K562 (cell line): ENCODE measurements around the gene CHAF1A. TPM values are rescaled to one million over a fixed set of nuclear protein-coding genes. Genes with fewer than 3 reads are reported as not detected.

ENCODE experiments used
- ATAC-seq: fragments of 200-7000 bp; cut with Tn5 transposase; 3 replicates; pipeline ENCODE4 v1.9.1; 2020; ENCODE audit warnings: moderate library complexity
- BruUV-seq: library from RNA; stranded (reverse); fragments of 400-500 nt; replicated peaks from 2 replicates; lab custom pipeline; 2021; lab: Mats Ljungman, UMichigan
- CTCF ChIA-PET: fragments of 300-600 bp; formaldehyde crosslinking; extraction: SDS; loops from one replicate; lab custom pipeline; 2021; ENCODE audit warnings: low intra/inter-chr PET ratio; lab: Yijun Ruan, JAX
- POLR2A ChIA-PET: fragments of 300-600, 350-650 bp; sonication (Branson Sonifier 250); formaldehyde crosslinking; extraction: SDS; loops from one replicate; lab custom pipeline; 2021; ENCODE audit warnings: antibody characterized with exemption, inconsistent platforms; lab: Yijun Ruan, JAX
- DNase-seq, 4 experiments: peaks; one replicate each; pipeline versions ENCODE4 v3.0.0 to v3.0.0-alpha.2; 2011 to 2018; ENCODE audit warnings: low spot score in 3 of 4, mixed read lengths in 3 of 4; ENCODE audit errors: extremely low read depth in 1 of 4
- FAIRE-seq: peaks from 2 replicates; lab custom pipeline; 2011; peaks lifted over from hg19 to GRCh38; lab: Jason Lieb, UNC
- H2AFZ ChIP-seq: 2 replicates; pipeline ENCODE4 v1.6.0; 2011; ENCODE audit warnings: low read depth, low read length, control low read depth, inconsistent platforms
- H3K27ac ChIP-seq: fragments of 200-600 bp; 3 replicates; pipeline ENCODE4 v1.8.0; 2011; ENCODE audit warnings: low read depth, mild to moderate bottlenecking, control low read depth, inconsistent platforms, low read length, moderate library complexity, mixed read lengths; ENCODE audit errors: extremely low read depth
- H3K27me3 ChIP-seq, 2 experiments: fragments of 300-600 bp in 1 of 2; 2 replicates in 1 of 2; 3 replicates in 1 of 2; pipeline versions ENCODE4 v1.6.0 to v1.8.0; 2011; ENCODE audit warnings: inconsistent platforms in 2 of 2, low read length in 2 of 2, mild to moderate bottlenecking in 1 of 2, mixed read lengths in 1 of 2, moderate library complexity in 1 of 2; ENCODE audit not compliant: control insufficient read depth in 2 of 2, insufficient read depth in 2 of 2
- H3K36me3 ChIP-seq: fragments of 300-600 bp; 3 replicates; pipeline ENCODE4 v1.8.0; 2011; ENCODE audit warnings: mild to moderate bottlenecking, low read length, inconsistent platforms; ENCODE audit not compliant: control insufficient read depth, insufficient read depth
- H3K4me1 ChIP-seq, 2 experiments: fragments of 200-600 bp in 1 of 2; replicated peaks in 1 of 2; 2 replicates in 1 of 2; 3 replicates in 1 of 2; pipeline versions ENCODE4 v1.5.1 to v1.8.0; 2011; ENCODE audit warnings: inconsistent platforms in 2 of 2, low read length in 2 of 2, mild to moderate bottlenecking in 1 of 2, mixed read lengths in 1 of 2, moderate library complexity in 1 of 2; ENCODE audit not compliant: control insufficient read depth in 2 of 2, insufficient read depth in 2 of 2
- H3K4me2 ChIP-seq: 2 replicates; pipeline ENCODE4 v1.6.1; 2011; ENCODE audit warnings: low read length, control low read depth, inconsistent platforms, mixed read lengths; ENCODE audit not compliant: insufficient read depth
- H3K4me3 ChIP-seq: fragments of 200-600 bp; sonication (generic), shearing (Covaris generic); 2 replicates; pipeline ENCODE4 v1.5.1; 2016; ENCODE audit warnings: control low read depth, inconsistent platforms
- H3K79me2 ChIP-seq: fragments of 200-600 bp; 3 replicates; pipeline ENCODE4 v1.8.0; 2011; ENCODE audit warnings: low read length, inconsistent platforms; ENCODE audit not compliant: control insufficient read depth, insufficient read depth
- H3K9ac ChIP-seq, 2 experiments: 2 replicates each; pipeline versions ENCODE4 v1.6.0 to v1.6.1; 2011; ENCODE audit warnings: low read depth in 2 of 2, low read length in 2 of 2, control low read depth in 1 of 2, inconsistent platforms in 1 of 2, mild to moderate bottlenecking in 1 of 2, mixed read lengths in 1 of 2; ENCODE audit not compliant: insufficient read depth in 1 of 2
- H3K9me1 ChIP-seq: one replicate; pipeline ENCODE4 v1.6.0; 2011; ENCODE audit warnings: inconsistent platforms, mild to moderate bottlenecking, low read length, moderate library complexity; ENCODE audit not compliant: control insufficient read depth, insufficient read depth
- H3K9me3 ChIP-seq: replicated peaks from 2 replicates; pipeline ENCODE4 v1.5.1; 2011; ENCODE audit warnings: low read depth, low read length, inconsistent platforms; ENCODE audit not compliant: control insufficient read depth, insufficient read depth
- H4K20me1 ChIP-seq: replicated peaks from 2 replicates; pipeline ENCODE4 v1.6.1; 2011; ENCODE audit warnings: low read length, inconsistent platforms, mixed read lengths; ENCODE audit not compliant: control insufficient read depth, insufficient read depth
- ATF1 ChIP-seq, 2 experiments: fragments of 450-650 bp in 1 of 2; IDR thresholded peaks; 2 replicates each; pipeline ENCODE4 v1.6.1; 2016; ENCODE audit warnings: missing compliant biosample characterization in 1 of 2, missing genetic modification characterization in 1 of 2
- CCAR2 ChIP-seq: fragments of 200-400 bp; formaldehyde crosslinking; IDR thresholded peaks from 2 replicates; pipeline ENCODE4 v1.6.1; 2017; ENCODE audit warnings: mild to moderate bottlenecking, low read depth, low read length
- CREB1 ChIP-seq, 2 experiments: sonication (generic) in 1 of 2; formaldehyde crosslinking in 1 of 2; IDR thresholded peaks; 2 replicates each; pipeline versions ENCODE4 v1.6.1 to v1.8.0; 2012 to 2022; ENCODE audit warnings: inconsistent platforms in 1 of 2, mild to moderate bottlenecking in 1 of 2, missing genetic modification reagents in 1 of 2, moderate library complexity in 1 of 2
- CREM ChIP-seq: IDR thresholded peaks from 2 replicates; pipeline ENCODE4 v1.6.1; 2014; ENCODE audit warnings: antibody characterized with exemption, low read depth
- EP400 ChIP-seq: fragments of 450-650 bp; IDR thresholded peaks from 2 replicates; pipeline ENCODE4 v1.6.1; 2017; ENCODE audit warnings: antibody characterized with exemption, mild to moderate bottlenecking, moderate library complexity
- EZH2 ChIP-seq: IDR thresholded peaks from 2 replicates; pipeline ENCODE4 v1.6.1; 2012; ENCODE audit warnings: low read depth, mild to moderate bottlenecking, inconsistent platforms, low read length, borderline replicate concordance
- HNRNPLL ChIP-seq: fragments of 200-400 bp; formaldehyde crosslinking; IDR thresholded peaks from 2 replicates; pipeline ENCODE4 v1.6.1; 2017; ENCODE audit warnings: low read length, low read depth, mild to moderate bottlenecking; ENCODE audit not compliant: poor library complexity, severe bottlenecking
- MAX ChIP-seq: sonication (generic); formaldehyde crosslinking; IDR thresholded peaks from 2 replicates; pipeline ENCODE4 v1.9.0; 2022; ENCODE audit warnings: mild to moderate bottlenecking, missing genetic modification reagents
- NFRKB ChIP-seq: fragments of 450-650 bp; IDR thresholded peaks from 2 replicates; pipeline ENCODE4 v1.6.1; 2016; ENCODE audit warnings: low read depth
- RBFOX2 ChIP-seq: fragments of 200-400 bp; formaldehyde crosslinking; IDR thresholded peaks from 2 replicates; pipeline ENCODE4 v1.6.1; 2017; ENCODE audit warnings: low read depth, mild to moderate bottlenecking, low read length, moderate library complexity
- SMARCC2 ChIP-seq: fragments of 450-650 bp; IDR thresholded peaks from 2 replicates; pipeline ENCODE4 v1.6.1; 2017; ENCODE audit warnings: antibody characterized with exemption, moderate library complexity, mild to moderate bottlenecking, low read depth
- SPI1 ChIP-seq: IDR thresholded peaks from 2 replicates; pipeline ENCODE4 v1.6.1; 2011; ENCODE audit warnings: low read depth, low read length, control low read depth, borderline replicate concordance
- TEAD2 ChIP-seq: fragments of 450-650 bp; IDR thresholded peaks from 2 replicates; pipeline ENCODE4 v1.6.1; 2016; ENCODE audit warnings: missing genetic modification characterization, control low read depth, missing compliant biosample characterization
- ZBTB1 ChIP-seq: sonication (generic); formaldehyde crosslinking; IDR thresholded peaks from 2 replicates; pipeline ENCODE4 v1.8.1; 2023; ENCODE audit warnings: missing genetic modification reagents, low read depth, mild to moderate bottlenecking, borderline replicate concordance
- WGBS: fragments of 100-300 bp; shearing (Covaris generic); methylation state at CpG from one replicate; pipeline ENCODE4 v1.1.6; 2016; ENCODE audit warnings: low coverage, mixed read lengths; ENCODE audit not compliant: insufficient coverage; ENCODE audit errors: missing lambda C conversion rate; 5-methylcytosine and 5-hydroxymethylcytosine counted together
- in situ Hi-C: fragments of 300-500 bp; cut with MboI; formaldehyde crosslinking; loops from 4 replicates; pipeline ENCODE4 v1.15.0; 2018; ENCODE audit warnings: inconsistent platforms, mixed read lengths
- intact Hi-C: fragments of 100-400 bp; cut with micrococcal nuclease; formaldehyde crosslinking; loops from 2 replicates; pipeline ENCODE4 v1.14.2; 2022
- polyA plus RNA-seq, 8 experiments: library from polyadenylated mRNA; depleted of rRNA in 4 of 8; stranded (reverse) in 5 of 8; unstranded in 3 of 8; fragments of >200 nt; fragmentation: Nextera tagmentation in 2 of 8; fragmentation: Illumina TruSeq in 1 of 8; extraction: Ambion mirVana in 2 of 8; extraction: Trizol in 1 of 8; gene quantifications; 2 replicates each; pipeline versions ENCODE4 v1.2.1 to v1.2.3, GENCODE V29; 2011 to 2014; ENCODE audit warnings: inconsistent platforms in 1 of 8, missing spikeins in 1 of 8
- total RNA-seq, 7 experiments: library from RNA; depleted of rRNA in 6 of 7; stranded (reverse); fragments of >200 nt in 6 of 7; fragmentation: Illumina TruSeq in 2 of 7; extraction: Trizol in 2 of 7; gene quantifications; 2 replicates each; pipeline versions ENCODE4 v1.2.1 to v1.2.3, GENCODE V29; 2011 to 2021; ENCODE audit warnings: low replicate concordance in 1 of 7
- TF ChIP-seq, protein P1 (sequence below): fragments of 450-650 bp; IDR thresholded peaks from 2 replicates; pipeline ENCODE4 v1.6.1; 2014; ENCODE audit warnings: low read depth, mild to moderate bottlenecking, moderate library complexity, borderline replicate concordance
- TF ChIP-seq, protein P2 (sequence below): sonication (generic); formaldehyde crosslinking; IDR thresholded peaks from 2 replicates; pipeline ENCODE4 v1.8.0; 2022; ENCODE audit warnings: missing genetic modification reagents, mild to moderate bottlenecking, moderate library complexity, borderline replicate concordance

Gene CHAF1A
- total and polyA plus RNA-seq, 9 of the 15 experiments (the other 6 are each of a cell fraction or from before 2014, with no cell fraction given), result 1.6 to 86.9 (median 45.2) TPM

GRCh38 chr19:4456476-4456842 lies 54.0 kb downstream of the CHAF1A start:
- FAIRE-seq, result peak; percentile 74
- BruUV-seq, result no TSS peak
- TF ChIP-seq, protein P1, sequence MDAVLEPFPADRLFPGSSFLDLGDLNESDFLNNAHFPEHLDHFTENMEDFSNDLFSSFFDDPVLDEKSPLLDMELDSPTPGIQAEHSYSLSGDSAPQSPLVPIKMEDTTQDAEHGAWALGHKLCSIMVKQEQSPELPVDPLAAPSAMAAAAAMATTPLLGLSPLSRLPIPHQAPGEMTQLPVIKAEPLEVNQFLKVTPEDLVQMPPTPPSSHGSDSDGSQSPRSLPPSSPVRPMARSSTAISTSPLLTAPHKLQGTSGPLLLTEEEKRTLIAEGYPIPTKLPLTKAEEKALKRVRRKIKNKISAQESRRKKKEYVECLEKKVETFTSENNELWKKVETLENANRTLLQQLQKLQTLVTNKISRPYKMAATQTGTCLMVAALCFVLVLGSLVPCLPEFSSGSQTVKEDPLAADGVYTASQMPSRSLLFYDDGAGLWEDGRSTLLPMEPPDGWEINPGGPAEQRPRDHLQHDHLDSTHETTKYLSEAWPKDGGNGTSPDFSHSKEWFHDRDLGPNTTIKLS, result peak; percentile 85
- no peak for TF ChIP-seq TEAD2 (tag)
- 0 out of 2 replicates have a peak, but pooled peaks have one; percentile 0 for TF ChIP-seq SPI1
- peak; percentile 61 for TF ChIP-seq CREM
- peak; percentile 47; the same call in 1 of the 2 replicates for TF ChIP-seq EP400
- no peak for TF ChIP-seq SMARCC2
- no peak for TF ChIP-seq EZH2
- no peak for TF ChIP-seq ZBTB1 (CRISPR knock-in tag)
- no peak for TF ChIP-seq CREB1 (IDR thresholded peaks at IDR 0.05)
- TF ChIP-seq CREB1 (CRISPR knock-in tag; IDR thresholded peaks at IDR 0.05), result peak; percentile 46
- TF ChIP-seq, protein P2, sequence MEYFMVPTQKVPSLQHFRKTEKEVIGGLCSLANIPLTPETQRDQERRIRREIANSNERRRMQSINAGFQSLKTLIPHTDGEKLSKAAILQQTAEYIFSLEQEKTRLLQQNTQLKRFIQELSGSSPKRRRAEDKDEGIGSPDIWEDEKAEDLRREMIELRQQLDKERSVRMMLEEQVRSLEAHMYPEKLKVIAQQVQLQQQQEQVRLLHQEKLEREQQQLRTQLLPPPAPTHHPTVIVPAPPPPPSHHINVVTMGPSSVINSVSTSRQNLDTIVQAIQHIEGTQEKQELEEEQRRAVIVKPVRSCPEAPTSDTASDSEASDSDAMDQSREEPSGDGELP, result peak; percentile 30; the same call in 1 of the 2 replicates
- TF ChIP-seq MAX (CRISPR knock-in tag), result peak; percentile 32; the same call in 1 of the 2 replicates
- TF ChIP-seq CCAR2, result no peak
- peak; percentile 15 for TF ChIP-seq HNRNPLL
- peak; percentile 11; the same call in 1 of the 2 replicates for TF ChIP-seq RBFOX2
- TF ChIP-seq ATF1 (CRISPR knock-in tag; IDR thresholded peaks at IDR 0.05), result no peak
- TF ChIP-seq ATF1 (tag; IDR thresholded peaks at IDR 0.05), result peak; percentile 56; the same call in 1 of the 2 replicates
- 0 out of 2 replicates have a peak, but pooled peaks have one; percentile 9 for TF ChIP-seq NFRKB

More at GRCh38 chr19:4456476-4456842, 54.0 kb downstream of the CHAF1A start:
- Histone ChIP-seq H3K4me2 (peak overlapping the region; percentile 96), H3K4me3 (peak overlapping the region; percentile 67), H4K20me1 (peaks cover 5% of the 10 kb centered on the region; the same call in 1 of the 2 replicates), H3K27me3 (no peaks in the 10 kb centered on the region), H2AFZ (no peak overlapping the region; the same call in 1 of the 2 replicates), H3K4me1 (peaks cover 21 to 57% of the 10 kb centered on the region in 2 experiments), H3K9me3 (no peaks in the 10 kb centered on the region), H3K9ac (peak overlapping the region; percentile 76 to 85), H3K36me3 (peaks cover 32% of the 10 kb centered on the region; the same call in 2 of the 3 replicates), H3K79me2 (peaks cover 34% of the 10 kb centered on the region), H3K27ac (peak overlapping the region; percentile 76), H3K9me1 (peaks cover 2% of the 10 kb centered on the region)
- ChIA-PET POLR2A (interaction anchor here (0.6 to 6.3 kb wide), 8 partner anchors 9 to 1534 kb away, joined by 3 to 60 read pairs (median 5); partner anchors contain the start of genes CHAF1A and HDGFL2), CTCF (no interaction called here)
- peak in 3 of 4 experiments; percentile 42 to 54 (median 50) for DNase-seq
- 0% methylated on average over 6 of the region's 9 CpGs for WGBS
- intact Hi-C loops (no loop called here), in situ Hi-C loops (no loop called here)
- ATAC-seq, result peak; percentile 53
